ENCODE measurements around the gene FSD1L. TPM values are rescaled to one million over a fixed set of nuclear protein-coding genes. Genes with fewer than 3 reads are reported as not detected.

FSD1L gene
- total RNA-seq, 1 donor from 2014 or later: 5.6 TPM

DNA sequence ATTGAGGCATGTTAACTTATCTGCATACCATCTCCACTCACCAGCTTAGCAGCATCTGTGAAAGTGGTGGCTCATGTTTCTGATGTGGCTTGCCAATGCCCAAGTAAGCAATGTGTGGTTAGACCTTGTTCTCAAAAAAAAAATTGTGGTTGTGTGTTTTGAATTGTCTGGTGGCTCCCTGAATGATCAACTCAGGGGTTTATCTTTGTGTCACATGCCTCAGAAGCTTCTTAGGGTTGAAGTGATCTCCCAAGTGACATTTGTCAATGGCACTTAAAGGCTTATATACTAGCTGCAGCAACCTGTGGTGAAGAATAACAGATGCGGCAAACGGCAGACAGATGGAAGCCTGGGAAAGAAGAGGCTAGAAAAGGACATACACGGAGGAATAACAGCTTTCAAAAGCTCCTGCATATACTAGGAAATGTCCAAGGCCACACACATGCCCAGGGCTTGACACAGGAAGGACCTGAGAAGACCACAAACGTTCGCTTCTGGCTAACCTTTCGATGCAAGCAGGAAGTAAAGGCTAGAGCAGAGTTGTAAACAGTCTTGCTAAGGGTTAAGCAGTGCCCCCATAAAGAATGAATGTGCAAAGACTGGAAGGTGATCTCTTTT is 42.2 kb upstream of the FSD1L start:
- H3K36me3 Mint-ChIP-seq (ENCODE audit: low read depth, unreplicated experiment): no peaks in the 10 kb centered on the region
- H3K27me3 Mint-ChIP-seq (ENCODE audit: unreplicated experiment): peaks cover 1% of the 10 kb centered on the region
- H3K9me3 Mint-ChIP-seq (ENCODE audit: unreplicated experiment): no peaks in the 10 kb centered on the region
- TF ChIP-seq, protein P1, sequence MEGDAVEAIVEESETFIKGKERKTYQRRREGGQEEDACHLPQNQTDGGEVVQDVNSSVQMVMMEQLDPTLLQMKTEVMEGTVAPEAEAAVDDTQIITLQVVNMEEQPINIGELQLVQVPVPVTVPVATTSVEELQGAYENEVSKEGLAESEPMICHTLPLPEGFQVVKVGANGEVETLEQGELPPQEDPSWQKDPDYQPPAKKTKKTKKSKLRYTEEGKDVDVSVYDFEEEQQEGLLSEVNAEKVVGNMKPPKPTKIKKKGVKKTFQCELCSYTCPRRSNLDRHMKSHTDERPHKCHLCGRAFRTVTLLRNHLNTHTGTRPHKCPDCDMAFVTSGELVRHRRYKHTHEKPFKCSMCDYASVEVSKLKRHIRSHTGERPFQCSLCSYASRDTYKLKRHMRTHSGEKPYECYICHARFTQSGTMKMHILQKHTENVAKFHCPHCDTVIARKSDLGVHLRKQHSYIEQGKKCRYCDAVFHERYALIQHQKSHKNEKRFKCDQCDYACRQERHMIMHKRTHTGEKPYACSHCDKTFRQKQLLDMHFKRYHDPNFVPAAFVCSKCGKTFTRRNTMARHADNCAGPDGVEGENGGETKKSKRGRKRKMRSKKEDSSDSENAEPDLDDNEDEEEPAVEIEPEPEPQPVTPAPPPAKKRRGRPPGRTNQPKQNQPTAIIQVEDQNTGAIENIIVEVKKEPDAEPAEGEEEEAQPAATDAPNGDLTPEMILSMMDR (IDR thresholded peaks at IDR 0.05; ENCODE audit: unreplicated experiment): no peak
- DNase-seq (ENCODE audit: low spot score): no peak
- H3K4me3 Mint-ChIP-seq (ENCODE audit: unreplicated experiment): no peak overlapping the region
- H3K27ac Mint-ChIP-seq (ENCODE audit: unreplicated experiment): no peak overlapping the region
- peaks cover 18% of the 10 kb centered on the region for H3K4me1 Mint-ChIP-seq (ENCODE audit: unreplicated experiment)

DNA sequence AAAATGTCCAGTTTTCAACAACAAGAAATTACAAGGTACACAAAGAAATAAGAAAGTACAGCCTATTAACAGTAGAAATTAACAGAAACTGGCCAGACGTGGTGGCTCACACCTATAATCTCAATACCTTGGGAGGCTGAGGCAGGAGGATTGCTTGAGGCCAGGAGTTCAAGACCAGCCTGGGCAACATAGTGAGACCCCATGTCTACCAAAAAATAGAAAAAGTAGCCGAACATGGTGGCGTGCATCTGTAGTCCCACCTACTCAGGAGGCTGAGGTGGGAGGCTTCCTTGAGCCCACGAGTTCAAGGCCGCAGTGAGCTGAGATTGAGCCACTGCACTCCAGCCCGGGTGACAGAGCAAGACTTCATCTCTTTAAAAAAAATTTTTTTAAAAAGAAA is 41.5 kb upstream of the FSD1L start:
- H3K27me3 Mint-ChIP-seq (ENCODE audit: unreplicated experiment): peaks cover 1% of the 10 kb centered on the region
- no peaks in the 10 kb centered on the region for H3K9me3 Mint-ChIP-seq (ENCODE audit: unreplicated experiment)
- TF ChIP-seq, protein P1 (IDR thresholded peaks at IDR 0.05; ENCODE audit: unreplicated experiment): no peak
- H3K36me3 Mint-ChIP-seq (ENCODE audit: low read depth, unreplicated experiment): peaks cover 1% of the 10 kb centered on the region
- no peak for DNase-seq (ENCODE audit: low spot score)
- peaks cover 18% of the 10 kb centered on the region for H3K4me1 Mint-ChIP-seq (ENCODE audit: unreplicated experiment)
- no peak overlapping the region for H3K27ac Mint-ChIP-seq (ENCODE audit: unreplicated experiment)
- no peak overlapping the region for H3K4me3 Mint-ChIP-seq (ENCODE audit: unreplicated experiment)

DNA sequence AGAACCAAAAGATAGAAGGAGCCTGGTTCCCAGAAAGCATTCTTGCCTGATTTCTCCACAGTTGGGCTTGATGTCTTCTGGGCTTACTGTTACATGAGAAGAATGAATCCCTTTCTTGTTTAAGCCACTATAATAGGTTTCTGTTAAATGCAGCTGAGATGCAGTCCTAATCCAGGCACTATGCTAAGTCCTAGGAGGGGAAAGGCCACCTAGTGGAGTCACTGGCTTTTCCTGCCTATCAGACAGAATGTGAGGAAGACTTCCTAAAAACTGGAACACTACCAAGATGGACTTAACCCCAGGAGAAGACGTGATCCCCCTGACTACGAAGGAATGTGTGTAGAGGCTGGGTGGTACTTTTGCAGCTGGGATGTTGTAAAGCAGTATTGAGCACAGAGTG is 34.3 kb upstream of the FSD1L start:
- Mint-ChIP-seq H3K4me3 (ENCODE audit: unreplicated experiment) (no peak overlapping the region), H3K9me3 (ENCODE audit: unreplicated experiment) (no peaks in the 10 kb centered on the region), H3K27ac (ENCODE audit: unreplicated experiment) (no peak overlapping the region), H3K4me1 (ENCODE audit: unreplicated experiment) (peaks cover 10% of the 10 kb centered on the region), H3K27me3 (ENCODE audit: unreplicated experiment) (no peaks in the 10 kb centered on the region), H3K36me3 (ENCODE audit: low read depth, unreplicated experiment) (peaks cover 6% of the 10 kb centered on the region)
- no peak for DNase-seq (ENCODE audit: low spot score)
- TF ChIP-seq, protein P1 (IDR thresholded peaks at IDR 0.05; ENCODE audit: unreplicated experiment): no peak

DNA sequence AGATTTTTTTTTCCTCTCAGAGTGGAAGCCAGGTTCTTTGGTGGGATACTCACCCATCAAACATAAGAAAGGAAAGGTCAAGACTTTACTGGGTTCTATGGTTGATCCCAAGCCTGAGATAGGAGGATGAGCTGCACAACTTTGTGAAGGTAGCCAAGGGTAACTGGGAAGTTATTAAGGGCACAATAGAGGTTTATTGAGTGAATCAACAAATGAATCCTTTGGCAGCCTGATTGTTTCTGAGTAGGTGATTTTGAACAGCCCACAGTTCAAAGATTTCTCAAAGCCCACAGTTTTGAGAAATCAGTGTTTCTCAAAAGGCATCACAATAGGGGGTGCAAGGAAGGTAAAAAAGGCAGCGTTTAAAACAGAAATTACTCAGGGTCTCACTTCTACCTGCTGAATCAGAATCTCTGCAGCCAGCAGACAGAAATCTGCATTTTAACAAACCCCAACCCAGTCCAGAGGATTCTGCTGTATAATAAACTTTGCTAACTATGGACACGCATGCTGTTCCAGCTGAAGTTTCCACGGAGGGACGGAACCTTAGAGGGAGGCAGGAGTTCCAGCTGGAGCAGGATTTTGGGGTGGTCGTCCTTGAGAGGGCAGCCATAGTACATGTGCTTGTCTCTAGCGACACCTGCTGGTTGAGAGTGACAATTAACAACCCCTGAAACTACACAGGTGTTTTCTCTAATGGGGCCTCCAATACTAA is 32.7 kb upstream of the FSD1L start:
- Mint-ChIP-seq H3K4me3 (ENCODE audit: unreplicated experiment) (no peak overlapping the region), H3K36me3 (ENCODE audit: low read depth, unreplicated experiment) (peaks cover 6% of the 10 kb centered on the region), H3K27me3 (ENCODE audit: unreplicated experiment) (no peaks in the 10 kb centered on the region), H3K27ac (ENCODE audit: unreplicated experiment) (no peak overlapping the region), H3K4me1 (ENCODE audit: unreplicated experiment) (peaks cover 10% of the 10 kb centered on the region), H3K9me3 (ENCODE audit: unreplicated experiment) (no peaks in the 10 kb centered on the region)
- DNase-seq (ENCODE audit: low spot score): peak; percentile 66
- TF ChIP-seq, protein P1 (IDR thresholded peaks at IDR 0.05; ENCODE audit: unreplicated experiment): peak; percentile 92

DNA sequence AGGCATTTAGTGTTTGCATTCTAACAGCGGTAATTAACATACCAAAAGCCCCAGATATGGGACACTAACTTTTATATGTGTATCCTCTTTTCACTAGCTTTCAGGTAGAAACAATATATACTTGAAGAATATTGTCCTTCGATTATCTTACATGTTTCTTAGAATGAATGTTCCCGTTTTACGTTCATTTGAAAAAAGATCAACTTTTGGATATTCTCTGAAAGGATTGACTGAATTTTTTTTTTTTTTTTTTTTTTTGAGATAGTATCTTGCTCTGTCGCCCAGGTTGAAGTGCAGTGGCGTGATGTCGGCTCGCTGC is 32.2 kb upstream of the FSD1L start:
- no peak overlapping the region for H3K4me3 Mint-ChIP-seq (ENCODE audit: unreplicated experiment)
- TF ChIP-seq, protein P1 (IDR thresholded peaks at IDR 0.05; ENCODE audit: unreplicated experiment): peak; percentile 23
- DNase-seq (ENCODE audit: low spot score): no peak
- H3K27me3 Mint-ChIP-seq (ENCODE audit: unreplicated experiment): no peaks in the 10 kb centered on the region
- peaks cover 10% of the 10 kb centered on the region for H3K4me1 Mint-ChIP-seq (ENCODE audit: unreplicated experiment)
- peaks cover 6% of the 10 kb centered on the region for H3K36me3 Mint-ChIP-seq (ENCODE audit: low read depth, unreplicated experiment)
- H3K27ac Mint-ChIP-seq (ENCODE audit: unreplicated experiment): no peak overlapping the region
- H3K9me3 Mint-ChIP-seq (ENCODE audit: unreplicated experiment): no peaks in the 10 kb centered on the region

Measured in endothelial cell (in vitro differentiated cells).